Measurements from ENCODE around the gene NUCKS1.

Gene NUCKS1, protein sequence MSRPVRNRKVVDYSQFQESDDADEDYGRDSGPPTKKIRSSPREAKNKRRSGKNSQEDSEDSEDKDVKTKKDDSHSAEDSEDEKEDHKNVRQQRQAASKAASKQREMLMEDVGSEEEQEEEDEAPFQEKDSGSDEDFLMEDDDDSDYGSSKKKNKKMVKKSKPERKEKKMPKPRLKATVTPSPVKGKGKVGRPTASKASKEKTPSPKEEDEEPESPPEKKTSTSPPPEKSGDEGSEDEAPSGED

DNA sequence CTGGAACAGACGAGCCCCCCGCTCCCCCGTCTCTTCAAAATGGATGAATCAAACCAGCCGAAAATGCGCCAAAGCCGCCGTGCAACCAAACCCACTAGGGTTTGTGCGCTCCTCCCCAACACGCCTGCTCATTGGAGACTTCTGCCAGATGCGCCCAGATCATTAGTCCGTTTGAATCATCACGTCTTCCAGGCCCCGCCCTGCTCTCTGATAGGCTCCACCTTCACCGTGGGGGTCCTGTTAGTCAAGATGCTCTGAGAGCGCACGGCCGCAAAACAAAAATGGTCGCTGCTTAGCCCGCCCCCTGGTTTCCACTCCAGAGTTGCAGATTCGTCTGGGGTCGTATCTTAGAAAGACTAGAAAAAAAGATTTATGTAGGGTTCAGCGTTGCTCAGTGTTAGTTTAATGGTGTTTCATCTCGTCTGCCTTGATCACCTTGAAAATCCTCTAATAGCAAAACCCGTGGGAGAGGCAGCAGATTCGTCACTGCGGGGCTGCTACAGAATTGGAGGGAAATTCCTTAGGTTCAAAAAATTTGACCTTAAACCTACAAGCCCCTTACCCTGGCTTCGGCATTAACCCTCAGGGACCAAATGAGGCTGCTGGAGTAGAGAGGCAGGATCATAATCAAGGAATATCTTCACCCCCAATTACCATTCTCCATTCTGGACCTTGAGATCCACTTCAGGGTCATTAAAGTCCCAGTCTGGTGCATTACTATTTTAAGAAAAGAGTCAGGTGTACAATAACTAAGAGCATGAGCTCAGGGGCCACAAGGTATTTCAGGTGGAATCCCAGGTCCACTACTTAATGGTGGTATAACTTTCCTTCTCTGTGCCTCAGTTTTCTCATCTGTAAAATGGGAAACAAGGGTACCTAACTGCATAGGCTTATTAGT, at the start of gene NUCKS1:
Gene NUCKS1 (minus strand): TSS at position 45 of the 898 bp plus-strand sequence. CDS start 209 bp downstream, outside the sequence.
- DNase-seq: peak; percentile 75 to 100 (median 96)

GRCh38 chr1:205798577-205798976, 48.6 kb upstream of the NUCKS1 start:
- no peak for DNase-seq

DNA sequence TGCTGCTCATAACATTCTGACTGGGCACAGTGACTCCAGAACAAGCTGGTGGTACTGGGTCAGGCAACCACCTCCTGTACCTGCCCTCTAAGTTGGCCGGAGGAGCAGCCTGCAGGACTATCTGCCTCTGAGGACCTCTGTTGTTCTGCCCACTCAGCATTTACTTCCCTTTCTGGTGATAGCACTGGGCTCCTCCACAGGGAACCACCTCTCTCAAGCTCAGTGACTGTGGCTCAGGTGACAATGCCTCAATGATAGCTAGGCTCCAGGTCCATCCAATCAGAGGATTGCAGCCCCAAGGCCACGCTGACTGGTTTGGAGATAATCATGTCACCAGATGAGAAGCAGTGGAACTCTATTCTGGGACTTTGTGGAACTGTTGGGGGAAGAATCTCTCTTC, 47.2 kb upstream of the NUCKS1 start:
- DNase-seq: no peak

DNA sequence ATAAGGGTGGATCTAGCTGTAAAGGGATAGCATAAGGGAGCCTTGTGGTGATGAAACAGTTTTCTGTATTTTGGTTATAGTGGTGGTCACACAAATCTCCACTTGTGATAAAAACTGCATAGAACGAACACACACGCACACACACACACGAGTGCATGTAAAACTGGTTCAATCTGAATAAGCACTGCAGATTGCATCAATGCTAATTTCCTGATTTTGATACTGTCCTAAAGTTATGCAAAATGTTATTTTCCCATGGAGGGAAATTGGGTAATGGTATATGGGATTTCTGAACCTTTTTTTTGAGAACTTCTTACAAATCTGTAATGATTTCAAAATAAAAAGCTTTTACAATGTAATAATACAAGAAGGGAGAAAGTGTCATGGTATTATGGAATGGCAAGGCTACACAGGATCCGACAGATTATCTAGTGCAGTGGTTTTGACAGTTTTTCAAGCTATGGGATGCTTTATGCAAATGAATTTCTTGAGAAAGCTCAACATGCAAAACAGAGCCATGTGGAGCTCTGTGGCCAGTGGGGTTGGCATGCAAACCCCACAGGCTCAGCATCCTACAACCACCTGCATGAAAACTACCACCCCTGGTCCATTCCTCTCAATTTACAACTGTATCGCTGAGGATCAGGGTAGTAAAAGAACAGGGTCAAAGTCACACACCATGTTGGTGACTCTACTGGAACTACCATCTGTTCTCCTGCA, 44.2 kb upstream of the NUCKS1 start:
- no peak for DNase-seq

DNA sequence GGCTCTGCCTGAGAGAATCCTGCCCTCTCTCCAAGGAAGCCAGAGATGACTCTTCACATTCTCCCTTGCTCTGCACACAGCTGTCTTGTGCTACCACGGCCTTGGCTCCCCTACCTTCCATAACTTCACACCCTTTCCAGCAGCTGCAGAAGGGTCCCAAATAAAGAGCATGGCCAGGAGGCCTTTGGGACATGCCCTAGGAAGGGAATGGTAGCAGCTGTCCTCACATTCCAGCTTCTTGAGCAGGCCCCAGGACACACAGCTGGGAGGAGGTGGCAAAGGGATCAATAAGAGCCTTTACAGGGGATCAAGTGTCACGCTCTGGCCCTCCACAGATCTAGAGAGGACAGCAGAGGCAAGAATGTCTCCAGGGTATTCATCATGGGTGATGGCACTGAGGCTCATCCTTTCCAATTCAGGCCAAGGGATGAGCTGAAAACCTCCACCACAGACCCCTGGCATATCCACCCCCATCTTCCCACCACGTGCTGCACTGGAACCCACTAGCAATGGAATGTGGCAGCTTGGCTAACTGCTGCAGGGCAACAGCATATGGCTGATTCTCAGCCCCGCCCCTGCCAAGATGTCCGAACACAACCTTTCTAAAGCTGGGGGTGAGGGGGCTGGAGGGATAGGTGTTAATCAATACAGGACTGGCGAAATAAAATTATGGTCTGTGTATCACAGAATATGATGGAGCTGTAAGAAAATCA, 43.1 kb upstream of the NUCKS1 start:
- no peak for DNase-seq

GRCh38 chr1:205792481-205792881, 42.5 kb upstream of the NUCKS1 start:
- DNase-seq: no peak

- peak in 49 of 56 donors; percentile 9 to 85 (median 54) for DNase-seq
Observed at GRCh38 chr1:205791568-205792180, 41.7 kb upstream of the NUCKS1 start.

- no peak for DNase-seq
Observed at GRCh38 chr1:205787287-205787916, 37.4 kb upstream of the NUCKS1 start.

- no peak for DNase-seq
Observed at GRCh38 chr1:205786601-205787000, 36.6 kb upstream of the NUCKS1 start.

- DNase-seq: no peak
Observed at GRCh38 chr1:205785446-205785845, 35.5 kb upstream of the NUCKS1 start.

- peak in 1 of 56 donors; percentile 14 for DNase-seq
Observed at GRCh38 chr1:205783904-205784303, 33.9 kb upstream of the NUCKS1 start.

GRCh38 chr1:205783433-205783795, 33.4 kb upstream of the NUCKS1 start:
- no peak for DNase-seq

- no peak for DNase-seq
Observed at GRCh38 chr1:205782627-205783432, 32.8 kb upstream of the NUCKS1 start.

GRCh38 chr1:205780335-205780734, 30.4 kb upstream of the NUCKS1 start:
- DNase-seq: no peak

- DNase-seq: no peak
Observed at GRCh38 chr1:205777994-205778393, 28.0 kb upstream of the NUCKS1 start.

GRCh38 chr1:205775717-205776056, 25.7 kb upstream of the NUCKS1 start:
- DNase-seq: no peak

DNA sequence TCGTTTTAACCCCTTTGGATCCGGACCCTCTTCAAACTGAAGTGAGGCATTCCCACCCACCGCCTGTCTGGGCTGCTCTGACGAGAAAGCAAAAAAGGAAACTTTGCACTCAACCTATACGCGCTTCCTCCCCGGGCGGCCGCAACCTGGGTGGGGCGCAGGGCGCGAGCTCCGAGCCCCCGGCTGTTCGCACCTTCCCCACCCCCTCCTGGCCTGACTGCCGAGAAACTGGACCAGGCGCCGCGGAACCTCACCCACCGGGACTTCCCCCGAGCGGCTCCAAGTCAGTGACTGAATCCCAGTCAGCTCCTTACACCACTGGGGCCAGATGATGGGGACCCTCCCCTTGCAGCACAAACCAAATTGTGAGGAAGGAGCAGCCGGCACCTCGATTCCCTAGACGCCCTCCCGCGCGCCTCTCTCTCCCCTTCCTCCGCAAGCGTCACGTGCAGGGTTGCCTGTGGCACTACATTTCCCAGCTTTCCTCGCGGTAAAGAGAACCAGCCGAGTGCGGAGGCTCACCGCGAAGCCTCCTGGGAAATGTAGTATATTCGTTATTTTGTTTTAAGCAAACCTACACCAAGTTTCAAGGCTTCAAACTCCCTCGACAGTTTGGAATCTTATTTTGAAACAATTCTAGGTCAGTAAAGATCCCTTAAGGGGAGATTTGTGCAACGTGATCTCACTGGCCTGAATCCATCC, 25.2 kb upstream of the NUCKS1 start, which contains the start of gene RAB29:
Gene RAB29 (minus strand): TSS at position 468 of the 702 bp plus-strand sequence. CDS start 526 bp downstream, outside the sequence.
- DNase-seq: peak; percentile 13 to 92 (median 77)

DNA sequence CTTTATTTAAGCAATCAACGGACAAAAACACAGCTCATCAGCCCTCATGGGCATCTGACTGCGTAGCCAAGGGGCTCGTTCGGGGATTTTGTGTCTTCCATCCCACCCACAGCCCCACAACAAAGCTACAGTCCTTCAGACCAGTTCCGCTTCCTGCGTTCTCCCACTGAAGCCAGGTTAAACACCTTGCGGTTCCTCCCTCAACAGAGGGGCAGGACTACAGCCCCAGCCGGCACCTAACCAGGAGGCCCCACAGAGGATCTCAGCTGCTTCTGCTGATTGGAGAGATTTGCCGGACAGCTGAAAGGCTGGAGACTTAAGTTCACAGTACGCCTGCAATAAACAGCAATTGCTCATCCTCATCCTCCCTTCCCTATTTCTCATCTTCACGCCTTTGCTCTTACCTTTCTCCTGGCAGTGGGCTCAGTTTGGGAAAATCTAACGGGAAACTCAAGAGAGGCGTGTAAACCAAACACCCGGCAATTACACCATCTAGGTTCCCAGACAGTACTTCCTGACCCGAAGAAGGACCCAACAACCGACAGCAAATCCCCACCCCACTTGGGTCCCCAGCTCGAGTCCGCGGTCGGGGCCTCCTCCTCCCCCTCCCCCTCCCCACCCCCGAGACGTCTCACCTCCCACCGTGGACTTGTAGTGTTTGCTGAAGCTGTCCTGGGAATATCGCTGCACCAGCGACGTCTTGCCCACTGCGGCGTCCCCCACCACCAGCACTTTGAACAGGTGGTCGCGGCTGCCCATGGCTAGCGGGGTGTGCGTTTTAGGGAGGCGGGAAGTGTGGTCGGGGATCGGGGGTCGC, 24.4 kb upstream of the NUCKS1 start:
- DNase-seq: peak in 2 of 56 donors; percentile 9 to 22

Measured in nucleus accumbens (tissue), 56 donors.